Ureter (tissue), 1 donor: ENCODE results near the gene KLHL24. TPM values are rescaled to one million over a fixed set of nuclear protein-coding genes. Genes with fewer than 3 reads are reported as not detected.
"Not testable (repeated sequence)": the region's sequence is repeated elsewhere in the genome, so short reads cannot be mapped to it uniquely, and the experiment has no call there.

Source experiments
- DNase-seq: peaks from one replicate; pipeline ENCODE4 v3.0.0-alpha.2; 2020; ENCODE audit warnings: low spot score
- total RNA-seq: library from RNA; stranded (reverse); gene quantifications from one replicate; pipeline ENCODE4 v1.2.4, GENCODE V29; 2023
- donor health status: DM: yes; HTN: yes; CAD: no.

KLHL24 gene
- total RNA-seq, 1 donor from 2014 or later: 69.2 TPM

DNA sequence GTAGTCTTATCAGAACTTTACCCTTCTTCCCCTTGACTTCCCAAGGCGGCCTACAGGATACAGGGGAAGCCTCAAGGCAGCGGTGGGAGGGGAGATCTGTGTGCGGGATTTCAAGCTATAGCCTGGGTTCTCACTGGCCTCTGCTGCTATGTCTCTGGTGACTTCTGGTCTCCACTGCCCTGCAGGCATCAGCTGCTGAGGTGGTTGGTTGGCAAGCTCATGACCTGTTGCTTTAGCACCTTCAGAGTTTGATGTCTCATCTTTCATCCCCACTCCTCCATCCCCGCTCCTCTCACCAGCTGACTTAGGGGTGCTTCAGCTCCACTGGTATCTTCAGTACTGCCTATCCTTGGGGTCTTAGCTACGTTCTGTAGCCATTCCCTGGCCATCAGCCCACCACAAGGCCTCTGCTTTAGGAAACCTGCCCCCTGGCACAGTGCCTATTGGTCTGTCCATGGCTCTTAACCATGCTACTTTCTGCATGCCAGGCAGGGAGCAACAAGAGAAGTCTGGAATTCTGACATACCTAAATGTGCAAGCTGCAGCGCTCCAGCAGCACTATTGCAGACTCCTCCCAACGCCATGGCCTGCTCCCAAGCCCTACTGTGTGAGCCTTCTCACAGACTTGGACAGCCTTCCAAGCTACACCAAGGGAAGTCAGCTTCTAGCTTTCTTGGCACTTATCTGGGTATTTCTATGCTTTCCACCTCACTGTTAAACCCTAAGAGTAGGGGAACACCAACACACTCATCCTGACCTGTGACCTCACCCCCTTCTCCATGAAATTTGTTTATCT lies 60.3 kb downstream of the KLHL24 start:
- no peak for DNase-seq

DNA sequence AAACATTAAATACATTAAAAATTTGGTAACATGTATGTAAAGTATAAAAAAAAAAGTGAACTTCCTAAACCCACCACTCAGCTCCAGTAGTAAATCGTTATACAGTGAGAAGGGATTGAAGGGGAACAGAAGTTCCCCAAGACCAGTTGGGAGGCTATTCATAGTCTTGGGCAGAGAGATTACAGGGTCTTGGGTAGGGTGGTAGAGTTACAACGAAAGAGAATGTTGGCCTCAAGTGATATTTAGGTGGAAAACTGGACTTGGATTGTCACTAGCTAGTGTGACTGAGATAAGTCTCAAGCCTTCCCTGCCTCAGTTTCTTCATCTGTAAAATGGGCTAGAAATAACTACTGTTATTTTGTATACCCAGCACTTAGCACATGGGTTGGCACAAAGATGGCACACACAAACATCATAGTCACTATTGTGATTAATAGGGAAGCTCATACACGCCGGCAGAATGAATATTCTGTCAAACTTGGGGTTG lies 61.7 kb downstream of the KLHL24 start:
- DNase-seq: no peak

DNA sequence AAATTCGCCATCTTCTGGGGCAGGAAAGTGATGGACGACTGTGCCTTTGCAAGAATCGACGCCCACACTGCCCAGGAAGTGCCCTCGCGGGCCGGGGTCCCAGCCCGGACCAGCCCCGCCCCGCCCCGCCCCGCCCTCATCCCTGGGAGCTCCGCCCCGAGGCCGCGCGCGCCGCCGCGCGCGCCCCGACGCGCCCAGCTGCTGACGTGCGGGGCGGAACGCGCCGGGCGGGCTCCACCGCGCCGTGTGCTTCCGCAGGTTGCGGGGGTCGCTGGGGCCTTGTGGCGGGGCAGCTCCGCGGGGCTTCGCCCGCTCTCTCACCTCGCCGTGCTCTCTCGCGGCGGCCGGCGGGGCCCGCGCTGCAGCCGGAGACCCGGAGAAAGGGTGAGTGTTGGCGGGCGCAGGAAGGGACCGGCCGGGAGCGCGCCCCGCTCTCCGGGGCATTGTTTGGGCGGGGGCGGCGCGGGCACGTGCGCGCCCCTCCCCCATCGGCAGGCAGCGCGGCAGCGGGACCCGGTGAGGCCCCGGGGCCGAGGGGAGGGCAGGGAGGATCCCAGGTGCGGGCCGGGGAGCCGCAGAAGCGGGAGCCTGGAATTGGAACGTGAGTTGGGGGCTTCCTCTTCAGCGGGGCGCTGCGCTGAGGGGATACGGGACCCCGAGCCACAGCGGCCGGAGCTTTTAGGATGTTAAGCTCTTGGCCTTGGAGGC lies 62.3 kb downstream of the KLHL24 start, which contains the start of gene YEATS2:
TSS of gene YEATS2 (plus strand) at position 188 of the 708 bp plus-strand sequence. CDS start 17,366 bp downstream, outside the sequence.
- DNase-seq: peak; percentile 50

DNA sequence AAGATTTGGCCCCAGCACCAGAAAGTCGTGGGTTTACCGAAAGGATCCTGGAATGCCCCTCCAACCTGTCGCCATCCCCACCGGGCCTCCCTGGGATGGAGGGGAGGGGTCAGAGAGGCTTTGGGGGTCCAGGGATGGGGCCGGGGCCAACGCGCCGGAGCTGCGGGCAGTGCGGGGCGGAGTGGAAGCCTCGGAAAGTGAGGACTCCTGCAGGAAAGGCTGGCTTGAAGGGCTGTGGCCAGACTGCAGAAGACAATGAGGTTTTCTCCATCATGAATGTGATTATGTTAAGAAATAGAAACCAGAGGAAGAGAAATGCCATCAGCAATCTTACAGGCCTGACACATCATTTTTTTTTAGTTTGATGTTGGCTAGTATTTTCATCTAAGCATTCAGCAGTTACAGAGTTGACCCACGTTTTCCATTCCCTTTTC lies 62.9 kb downstream of the KLHL24 start:
- peak; percentile 52 for DNase-seq

DNA sequence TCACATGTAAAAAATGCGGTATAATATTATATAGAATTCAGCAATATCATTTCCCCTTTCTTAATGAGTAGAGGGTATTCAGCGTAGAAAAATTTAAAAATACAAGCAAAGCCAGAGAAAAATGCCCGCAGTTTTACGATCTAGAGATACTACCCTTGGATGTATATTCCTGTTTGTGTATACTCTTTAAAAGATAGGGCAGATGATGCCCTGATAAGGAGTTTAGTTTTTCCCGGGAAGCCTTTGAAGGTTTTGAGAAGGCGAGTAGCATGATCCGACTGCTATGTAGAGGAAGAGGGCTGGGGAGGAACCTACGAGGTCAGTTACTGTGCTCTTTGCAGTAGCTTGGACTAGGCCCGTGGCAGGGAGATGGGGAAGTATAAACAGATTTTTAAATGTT lies 63.3 kb downstream of the KLHL24 start:
- no peak for DNase-seq

DNA sequence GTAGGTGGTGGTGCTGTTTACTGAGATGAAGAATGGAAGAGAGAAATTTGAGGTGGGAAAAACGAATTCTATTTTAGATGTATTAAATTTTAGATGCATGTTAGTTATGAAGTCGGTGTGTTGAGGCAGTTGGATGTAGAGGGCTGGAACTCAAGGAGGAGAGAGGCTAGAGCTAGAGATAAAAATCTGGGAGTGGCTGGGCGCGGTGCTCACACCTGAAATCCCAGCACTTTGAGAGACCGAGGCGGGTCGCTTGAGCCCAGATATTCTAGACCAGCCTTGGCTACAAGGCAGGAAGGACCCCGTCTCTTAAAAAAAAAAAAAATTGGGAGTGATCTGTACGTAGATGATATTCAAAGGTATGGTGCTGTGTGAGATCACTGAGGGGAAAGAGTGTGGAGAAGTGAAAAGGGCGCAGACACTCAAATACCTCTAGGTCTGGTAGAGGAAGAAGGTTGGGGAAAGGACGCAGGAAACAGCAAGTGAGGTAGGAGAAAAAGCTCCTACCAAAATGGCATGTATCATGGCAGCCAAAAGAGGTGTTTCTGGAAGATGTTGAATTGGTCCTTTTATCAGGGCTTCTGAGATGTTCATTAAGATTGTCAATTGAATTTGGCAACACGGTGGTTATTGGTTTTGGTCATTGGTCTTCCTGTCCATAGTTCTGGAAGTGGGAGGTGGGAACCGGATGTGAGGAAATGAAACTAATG lies 64.0 kb downstream of the KLHL24 start:
- DNase-seq: no peak

DNA sequence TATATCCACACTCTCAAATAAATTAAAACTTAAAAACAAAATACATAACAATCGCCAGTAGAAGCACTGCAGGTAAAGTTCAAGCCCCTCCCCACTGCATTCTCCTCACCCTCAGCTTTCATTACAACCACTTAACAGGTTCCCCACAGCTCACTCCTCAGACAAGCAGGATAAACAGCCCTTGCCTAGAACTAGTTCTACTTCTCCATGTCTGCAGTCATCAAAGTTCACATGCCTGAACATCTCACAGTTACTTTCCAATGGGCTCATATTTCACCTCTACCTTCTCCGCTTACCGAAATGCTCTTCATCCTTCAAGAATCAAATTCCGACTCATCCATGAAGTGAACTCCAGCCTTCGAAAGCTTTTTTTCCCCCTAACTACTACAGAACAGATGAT lies 66.3 kb downstream of the KLHL24 start:
- no peak for DNase-seq

DNA sequence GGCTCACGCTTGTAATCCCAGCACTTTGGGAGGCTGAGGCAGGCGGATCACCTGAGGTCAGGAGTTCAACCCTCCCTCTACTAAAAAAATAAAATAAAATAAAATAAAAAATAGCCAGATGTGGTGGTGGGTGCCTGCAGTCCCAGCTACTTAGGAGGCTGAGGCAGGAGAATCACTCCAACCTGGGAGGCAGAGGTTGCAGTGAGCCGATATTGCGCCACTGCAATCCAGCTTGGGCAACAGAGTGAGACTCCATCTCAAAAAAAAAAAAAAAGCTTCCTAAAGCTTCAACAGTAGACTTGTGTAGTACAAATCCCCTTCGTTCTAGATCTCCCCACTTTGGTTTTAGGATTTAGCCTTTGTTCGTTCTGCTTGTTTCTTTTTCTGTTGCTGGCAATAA lies 68.5 kb downstream of the KLHL24 start:
- not testable (repeated sequence) for DNase-seq

DNA sequence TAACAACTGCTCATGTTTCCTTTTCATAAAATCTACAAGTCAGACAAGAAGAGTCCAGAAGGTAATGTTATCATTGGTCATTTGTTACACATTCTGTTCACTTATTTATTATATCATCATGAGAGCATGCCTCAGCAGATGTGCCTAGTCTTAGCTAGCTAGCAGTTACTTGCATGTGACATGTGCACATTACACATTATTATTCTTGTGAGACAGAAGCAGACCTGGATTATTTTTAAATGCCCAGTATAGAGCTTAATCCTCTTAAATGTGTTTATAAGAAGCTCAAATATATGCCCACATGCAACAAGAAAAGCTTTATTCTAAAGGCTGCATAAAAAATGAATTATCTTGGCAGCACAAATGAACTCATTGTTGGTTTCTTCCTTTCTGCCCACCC lies 74.8 kb downstream of the KLHL24 start:
- DNase-seq: no peak

DNA sequence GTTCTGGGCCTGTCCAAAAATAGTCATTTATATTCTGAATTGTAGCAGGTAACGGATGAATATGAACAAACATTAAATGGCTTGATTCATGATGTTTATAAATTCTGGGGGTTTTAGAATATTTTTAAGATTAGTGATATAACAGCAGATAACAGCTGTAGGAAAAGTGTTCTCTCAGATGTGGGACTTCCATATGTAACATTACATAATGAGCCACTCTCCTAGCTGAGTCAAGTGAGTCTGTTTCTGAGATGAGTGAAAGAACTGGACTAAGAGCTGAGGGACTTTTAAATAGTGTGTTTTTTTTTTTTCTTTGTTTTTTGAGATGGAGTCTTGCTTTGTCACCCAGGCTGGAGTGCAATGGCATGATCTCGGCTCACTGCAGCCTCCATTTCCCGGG lies 76.1 kb downstream of the KLHL24 start:
- DNase-seq: no peak

DNA sequence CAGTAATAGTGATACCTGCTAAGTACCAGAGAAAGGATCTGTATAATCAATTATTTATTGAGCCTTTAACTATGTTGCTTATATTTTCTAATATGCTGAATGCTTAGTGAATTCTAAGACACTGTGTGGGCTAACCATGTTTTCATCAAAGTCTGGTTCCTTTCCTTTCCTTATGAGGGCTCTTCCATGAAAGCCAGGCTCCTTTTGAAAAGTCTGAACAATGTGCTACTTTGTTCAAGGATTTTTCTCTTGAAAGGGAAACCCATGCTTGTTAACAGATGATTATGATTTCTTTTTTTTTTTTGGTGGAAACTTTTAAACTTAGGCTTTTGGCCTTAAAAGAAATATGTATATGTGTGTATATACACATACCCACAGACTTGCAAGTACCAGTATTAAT lies 79.2 kb downstream of the KLHL24 start:
- no peak for DNase-seq

DNA sequence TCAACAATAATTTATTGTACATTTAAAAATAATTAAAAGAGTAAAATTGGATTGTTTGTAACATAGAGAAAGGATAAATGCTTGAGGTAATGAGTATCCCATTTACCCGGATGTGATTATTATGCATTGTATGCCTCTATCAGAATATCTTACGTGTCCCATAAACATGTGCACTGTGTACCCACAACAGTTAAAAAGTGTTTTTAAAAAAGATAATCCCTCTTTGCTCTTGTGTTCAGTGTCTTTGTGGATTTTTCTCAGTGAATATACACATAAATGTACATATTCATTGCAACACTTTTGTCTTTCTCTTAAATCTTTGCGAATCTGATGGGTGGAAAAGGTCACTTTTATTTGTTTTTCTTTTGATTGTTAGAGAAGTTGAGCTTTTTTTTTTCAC lies 82.6 kb downstream of the KLHL24 start:
- DNase-seq: no peak

DNA sequence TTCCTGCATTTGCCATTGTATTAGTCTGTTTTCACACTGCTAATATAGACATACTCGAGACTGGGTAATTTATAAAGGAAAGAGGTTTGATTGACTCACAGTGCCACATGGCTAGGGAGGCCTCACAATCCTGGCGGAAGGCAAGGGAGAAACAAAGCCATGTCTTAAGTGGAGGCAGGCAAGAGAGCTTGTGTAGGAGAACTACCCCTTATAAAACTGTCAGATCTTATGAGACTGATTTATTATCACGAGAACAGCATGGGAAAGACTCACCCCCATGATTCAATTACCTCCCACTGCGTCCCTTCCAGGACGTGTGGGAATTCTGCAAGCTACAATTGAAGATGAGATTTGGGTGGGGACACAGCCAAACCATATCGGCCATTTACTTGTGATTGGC lies 90.0 kb downstream of the KLHL24 start:
- DNase-seq: no peak

DNA sequence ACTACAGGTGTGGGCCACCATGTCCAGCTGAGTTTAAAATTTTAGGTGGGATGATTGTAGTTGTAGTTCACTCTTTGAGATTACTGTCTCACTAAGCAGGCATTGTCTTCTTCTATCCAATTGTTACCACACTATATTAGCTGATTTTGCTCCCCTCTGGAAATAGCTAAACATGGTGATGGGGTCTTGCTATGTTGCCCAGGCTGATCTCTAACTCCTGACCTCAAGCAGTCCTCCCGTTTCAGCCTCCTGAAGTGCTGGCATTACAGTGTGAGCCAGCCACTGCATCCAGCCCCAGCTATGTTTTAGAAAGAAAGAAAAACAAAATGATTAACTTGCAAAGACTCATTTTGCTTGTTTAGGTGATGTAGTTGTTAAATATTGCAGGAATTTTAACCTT lies 92.8 kb downstream of the KLHL24 start:
- no peak for DNase-seq

DNA sequence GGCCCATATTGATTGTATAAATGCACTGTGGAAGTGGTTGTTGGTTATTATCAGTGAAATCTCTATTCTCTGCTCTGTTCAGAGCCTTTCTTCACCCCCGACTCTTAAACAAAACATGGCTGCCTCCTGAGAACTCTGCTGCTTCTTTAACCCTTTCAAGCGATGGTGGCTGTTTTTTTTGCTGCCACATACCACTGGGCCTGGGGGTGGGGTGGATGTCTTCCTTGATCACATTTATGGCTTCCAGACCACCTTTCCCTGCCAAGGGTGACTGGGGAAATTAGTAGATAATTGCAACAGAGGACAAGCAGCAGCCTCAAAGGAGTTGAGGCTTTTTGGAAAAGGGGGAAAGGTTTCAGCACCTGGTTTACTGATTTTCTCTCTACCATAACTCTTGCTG lies 94.9 kb downstream of the KLHL24 start:
- DNase-seq: no peak

DNA sequence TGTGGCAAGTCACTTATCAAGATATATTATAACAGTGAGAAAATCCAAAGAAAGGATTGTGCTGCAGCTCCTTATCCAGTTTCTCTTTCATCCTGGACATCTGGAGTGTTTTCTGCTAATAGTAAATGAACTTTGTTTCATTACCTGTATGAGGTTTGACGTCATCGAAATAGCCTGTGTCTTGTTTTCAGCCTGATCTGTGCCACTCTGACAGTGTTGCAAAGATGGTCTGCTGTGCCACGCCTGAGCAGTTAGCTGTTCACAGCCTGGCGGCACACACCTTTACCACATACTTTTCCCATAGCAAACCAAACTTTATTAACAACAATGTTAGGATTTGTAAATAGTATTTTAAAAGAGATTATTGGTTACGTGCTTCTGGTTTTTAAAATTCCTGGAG lies 96.2 kb downstream of the KLHL24 start:
- DNase-seq: no peak

DNA sequence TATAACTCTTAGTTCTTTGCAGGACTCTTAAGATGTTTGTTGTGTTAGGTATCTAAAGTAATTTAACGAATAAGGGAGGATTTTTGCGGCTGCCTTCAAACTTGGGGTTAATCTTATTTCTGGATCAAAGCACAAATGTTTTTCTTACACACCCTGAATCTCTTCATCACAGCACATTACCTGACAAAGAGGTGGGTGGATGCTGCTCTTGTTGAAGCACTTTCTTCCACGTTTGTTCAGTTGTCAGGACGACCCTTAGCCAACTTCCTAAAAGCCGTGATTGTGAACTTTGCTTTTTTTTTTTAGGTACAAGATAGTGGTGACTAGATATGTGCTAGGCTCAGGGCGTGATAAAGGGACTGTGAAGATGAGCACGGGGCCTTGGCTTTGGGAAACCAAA lies 98.1 kb downstream of the KLHL24 start:
- no peak for DNase-seq

Other genes starting within 250 kb of the KLHL24 start
- gene MCF2L2, start 207.0 kb upstream of the KLHL24 start, total RNA-seq: 3.0 TPM
- gene KLHL6, start 79.9 kb upstream of the KLHL24 start, total RNA-seq: 6.4 TPM
- gene YEATS2, start 62.2 kb downstream of the KLHL24 start, total RNA-seq: 37.7 TPM
- 2.1 TPM for gene MAP6D1, start 190.0 kb downstream of the KLHL24 start, total RNA-seq
- 75.0 TPM for gene PARL, start 249.3 kb downstream of the KLHL24 start, total RNA-seq